Calu3 (cell line): Measurements from ENCODE around the gene CD101. TPM values are rescaled to one million over a fixed set of nuclear protein-coding genes. Genes with fewer than 3 reads are reported as not detected.

Experiments
- BruUV-seq: library from RNA; stranded (reverse); fragments of 400-500 nt; replicated peaks from 2 replicates; lab custom pipeline; 2021; lab: Mats Ljungman, UMichigan
- CTCF ChIA-PET: fragments of 300-600 bp; sonication (Branson Sonifier 250); formaldehyde crosslinking; loops from one replicate; lab custom pipeline; 2022; ENCODE audit warnings: antibody characterized with exemption; lab: Charles Lee
- DNase-seq: peaks from one replicate; pipeline ENCODE4 v3.0.0; 2022
- H3K27ac Mint-ChIP-seq: one replicate; pipeline ENCODE4 v1.8.0; 2022; ENCODE audit warnings: mixed read lengths; ENCODE audit not compliant: unreplicated experiment
- H3K27me3 Mint-ChIP-seq: one replicate; pipeline ENCODE4 v1.8.0; 2022; ENCODE audit warnings: mixed read lengths; ENCODE audit not compliant: unreplicated experiment
- H3K36me3 Mint-ChIP-seq: one replicate; pipeline ENCODE4 v1.8.0; 2022; ENCODE audit warnings: mild to moderate bottlenecking, moderate library complexity, mixed read lengths; ENCODE audit not compliant: insufficient read depth, unreplicated experiment
- H3K4me1 Mint-ChIP-seq: one replicate; pipeline ENCODE4 v1.8.0; 2022; ENCODE audit warnings: mild to moderate bottlenecking, low read depth, mixed read lengths; ENCODE audit not compliant: unreplicated experiment
- H3K4me3 Mint-ChIP-seq: one replicate; pipeline ENCODE4 v1.8.0; 2022; ENCODE audit warnings: mild to moderate bottlenecking, low read depth, moderate library complexity, mixed read lengths; ENCODE audit not compliant: unreplicated experiment
- H3K9me3 Mint-ChIP-seq: one replicate; pipeline ENCODE4 v1.8.0; 2022; ENCODE audit warnings: low read depth, mixed read lengths; ENCODE audit not compliant: unreplicated experiment
- CTCF ChIP-seq: fragments of 200-600 bp; IDR thresholded peaks from one replicate; pipeline ENCODE4 v1.8.0; 2022; ENCODE audit warnings: antibody characterized with exemption; ENCODE audit not compliant: unreplicated experiment
- intact Hi-C: fragments of 100-400 bp; cut with micrococcal nuclease; formaldehyde crosslinking; loops from one replicate; pipeline ENCODE4 v1.10.0; 2022; ENCODE audit not compliant: unreplicated experiment
- total RNA-seq: library from RNA; stranded (reverse); gene quantifications from 2 replicates; pipeline ENCODE4 v1.2.3, GENCODE V29; 2022

CD101 gene
- total RNA-seq, 1 experiment from 2014 or later: 0.31 TPM

- Mint-ChIP-seq H3K4me3 (no peak overlapping the region), H3K4me1 (no peaks in the 10 kb centered on the region), H3K27ac (no peak overlapping the region), H3K27me3 (no peaks in the 10 kb centered on the region), H3K9me3 (no peaks in the 10 kb centered on the region), H3K36me3 (peaks cover 3% of the 10 kb centered on the region)
- intact Hi-C loops: loop anchor here (10.0 kb wide), 1 partner anchor 454 kb away; no protein-coding TSS in a partner anchor
- TF ChIP-seq CTCF: no peak
- peak; percentile 4 for DNase-seq
- CTCF ChIA-PET: interaction anchor here (0.6 to 1.1 kb wide), 7 partner anchors 7 to 393 kb away, joined by 3 to 5 read pairs (median 3); partner anchors contain the start of gene IGSF3
- TSS peak; percentile 74 for BruUV-seq
Observed at GRCh38 chr1:117060441-117061317, 59.1 kb downstream of the CD101 start.

- intact Hi-C loops: loop anchor here (10.0 kb wide), 1 partner anchor 453 kb away; no protein-coding TSS in a partner anchor
- CTCF ChIA-PET: interaction anchor here (0.6 kb wide), 1 partner anchor 115 kb away, joined by 3 read pairs; no protein-coding TSS in a partner anchor
- Mint-ChIP-seq H3K27me3 (no peaks in the 10 kb centered on the region), H3K4me3 (no peak overlapping the region), H3K9me3 (no peaks in the 10 kb centered on the region), H3K27ac (no peak overlapping the region), H3K36me3 (peaks cover 5% of the 10 kb centered on the region), H3K4me1 (no peaks in the 10 kb centered on the region)
- BruUV-seq: no TSS peak
- no peak for DNase-seq
- TF ChIP-seq CTCF: no peak
Observed at GRCh38 chr1:117061986-117062415, 60.4 kb downstream of the CD101 start.

- TF ChIP-seq CTCF: no peak
- intact Hi-C loops: loop anchor here (10.0 kb wide), 1 partner anchor 448 kb away; no protein-coding TSS in a partner anchor
- CTCF ChIA-PET: interaction anchor here (0.7 to 1.7 kb wide), 2 partner anchors 53 to 218 kb away, joined by 3 to 18 read pairs; no protein-coding TSS in a partner anchor
Observed at GRCh38 chr1:117066367-117066766, 64.8 kb downstream of the CD101 start.

GRCh38 chr1:117067533-117068370 lies 66.2 kb downstream of the CD101 start:
- Mint-ChIP-seq H3K4me3 (no peak overlapping the region), H3K36me3 (peaks cover 5% of the 10 kb centered on the region), H3K4me1 (no peaks in the 10 kb centered on the region), H3K9me3 (no peaks in the 10 kb centered on the region), H3K27me3 (no peaks in the 10 kb centered on the region), H3K27ac (no peak overlapping the region)
- no peak for TF ChIP-seq CTCF
- DNase-seq: peak; percentile 33
- intact Hi-C loops: loop anchor here (1.0 to 10.0 kb wide), 2 partner anchors 217 to 447 kb away; no protein-coding TSS in a partner anchor
- no TSS peak for BruUV-seq
- CTCF ChIA-PET: interaction anchor here (0.7 to 1.7 kb wide), 4 partner anchors 8 to 334 kb away, joined by 3 to 18 read pairs (median 4); partner anchors contain the start of gene TTF2

More at GRCh38 chr1:117066367-117066766, 64.8 kb downstream of the CD101 start:
- H3K9me3 Mint-ChIP-seq: no peaks in the 10 kb centered on the region
- no peaks in the 10 kb centered on the region for H3K4me1 Mint-ChIP-seq
- H3K27me3 Mint-ChIP-seq: no peaks in the 10 kb centered on the region
- no peak overlapping the region for H3K4me3 Mint-ChIP-seq
- no peak overlapping the region for H3K27ac Mint-ChIP-seq
- peaks cover 5% of the 10 kb centered on the region for H3K36me3 Mint-ChIP-seq
- no TSS peak for BruUV-seq
- no peak for DNase-seq
